ENCODE measurements around the gene SERPINA5. TPM values are rescaled to one million over a fixed set of nuclear protein-coding genes. Genes with fewer than 3 reads are reported as not detected.

Gene SERPINA5
- total RNA-seq (2022; extraction: Qiagen RNA extraction; ENCODE audit: low read depth) = 0.12 to 0.21 TPM in 2 of 5 replicates, not detected in the others

DNA sequence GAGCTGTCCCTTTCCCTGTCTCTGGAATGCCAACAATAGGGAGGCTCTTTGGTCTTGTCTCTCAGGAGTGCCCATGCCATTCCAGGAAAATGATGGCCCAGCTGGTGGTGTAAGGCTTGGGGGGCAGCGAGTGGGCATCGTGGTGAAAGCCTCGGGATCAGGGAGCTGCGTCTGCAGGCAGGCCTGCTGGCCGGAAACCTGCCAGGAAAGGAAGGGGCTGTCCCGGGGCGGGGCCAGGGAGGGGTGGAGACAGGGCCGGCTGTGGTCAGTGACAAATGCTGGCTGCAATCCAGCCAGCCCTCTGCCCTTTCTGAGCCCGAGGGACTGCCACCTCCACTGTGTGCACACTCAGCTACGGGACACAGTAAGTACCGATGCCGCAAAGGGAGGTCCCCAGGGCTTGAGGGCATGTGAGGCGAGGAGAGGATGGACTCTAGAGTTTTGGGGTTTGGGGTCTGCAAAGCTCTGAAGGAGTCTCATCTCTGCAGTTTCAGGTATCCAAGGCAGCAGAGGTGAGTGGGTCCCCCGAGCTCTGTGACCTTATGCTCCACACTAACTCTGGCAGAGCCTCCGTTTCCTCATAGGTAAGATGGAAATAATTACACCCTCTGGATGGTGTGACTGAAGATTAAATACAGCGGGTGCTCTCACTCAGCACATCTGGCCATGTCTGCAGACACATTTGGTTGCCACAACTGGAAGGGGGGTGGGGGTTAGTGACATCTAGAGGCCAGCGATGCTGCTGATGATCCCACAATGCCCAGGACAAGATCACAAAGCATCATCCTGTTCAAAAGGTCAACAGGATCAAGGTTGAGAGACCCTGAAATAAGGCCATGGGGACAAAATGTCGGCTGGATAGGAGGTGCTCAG lies at the start of gene SERPINA5:
Gene SERPINA5 (plus strand): TSS at position 300 of the 873 bp plus-strand sequence. CDS start 5,937 bp downstream, outside the sequence.

DNA sequence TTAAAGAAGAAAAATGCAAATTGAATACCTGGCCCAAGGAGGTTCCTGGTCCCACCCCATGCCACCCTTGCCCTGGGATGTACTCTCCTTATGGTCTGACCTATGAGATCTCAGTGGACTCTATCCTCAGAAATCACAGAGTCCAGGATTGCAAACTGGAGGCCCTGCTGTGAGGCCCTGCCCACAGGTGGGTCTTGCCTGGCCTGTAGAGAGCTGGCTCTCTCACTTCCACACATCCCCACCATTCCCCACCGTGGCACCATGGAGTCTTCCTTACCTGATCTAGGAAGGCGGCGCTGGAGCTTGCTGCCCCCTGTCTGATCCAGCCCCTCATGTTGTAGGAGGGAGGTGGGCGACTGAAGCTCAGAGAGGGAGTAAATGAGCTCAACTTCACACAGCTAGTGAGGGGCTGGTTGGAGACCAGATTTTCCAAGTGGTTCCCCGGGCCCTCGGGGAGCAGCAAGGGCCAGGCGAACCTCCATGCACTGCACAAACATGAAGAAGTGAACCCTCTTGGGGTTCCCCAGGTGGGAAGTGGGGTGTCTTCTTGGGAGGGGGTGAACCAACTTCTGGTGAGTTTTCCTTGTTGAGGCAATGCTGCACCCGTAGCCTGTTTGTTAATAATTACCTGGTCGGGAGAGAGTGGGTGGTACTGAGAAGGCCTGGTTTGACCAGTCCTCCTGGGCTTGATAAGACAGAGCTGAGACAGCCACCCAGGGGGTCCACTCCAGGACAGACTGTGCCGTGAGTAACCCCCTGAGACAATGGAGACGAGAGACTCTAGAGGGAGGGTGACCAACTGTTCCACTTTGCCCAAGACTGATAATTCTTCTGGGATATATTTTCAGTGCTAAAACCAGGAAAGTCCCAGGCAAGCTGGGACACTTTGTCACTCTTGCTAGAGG lies 20.2 kb upstream of the SERPINA5 start, which contains the start of gene SERPINA4:
Gene SERPINA4 (plus strand): TSS at position 692 of the 905 bp plus-strand sequence. CDS start 2,041 bp downstream, outside the sequence.

DNA sequence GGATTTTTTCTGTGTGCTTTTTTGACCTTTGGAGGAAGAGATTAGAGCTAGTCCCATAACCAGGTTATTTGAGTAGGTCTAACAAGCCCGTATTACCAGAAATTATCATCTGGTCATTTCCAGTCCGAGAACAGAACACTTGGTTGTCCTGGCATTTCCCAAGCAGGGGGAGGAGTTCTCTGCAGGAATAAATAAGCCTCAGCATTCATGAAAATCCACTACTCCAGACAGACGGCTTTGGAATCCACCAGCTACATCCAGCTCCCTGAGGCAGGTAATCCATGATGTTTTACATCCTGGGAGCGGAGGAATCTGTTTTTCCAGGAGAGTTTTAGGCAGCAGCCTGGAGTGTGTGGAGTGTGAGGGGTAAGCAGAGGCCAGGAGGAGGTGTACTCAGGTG lies 30.9 kb downstream of the SERPINA5 start, which contains the start of gene SERPINA3:
Gene SERPINA3 (plus strand): TSS at position 218 of the 400 bp plus-strand sequence. CDS start 2,051 bp downstream, outside the sequence.

Other genes starting within 250 kb of the SERPINA5 start
- gene SERPINA2, start 214.7 kb upstream of the SERPINA5 start, total RNA-seq (2022; extraction: Qiagen RNA extraction; ENCODE audit: low read depth) = not detected in 5 replicates
- gene SERPINA1, start 192.8 kb upstream of the SERPINA5 start, total RNA-seq (2022; extraction: Qiagen RNA extraction; ENCODE audit: low read depth) = 0.72 to 1.2 TPM (median 0.83 TPM) in 5 replicates
- not detected in 5 replicates for gene SERPINA11, start 128.6 kb upstream of the SERPINA5 start, total RNA-seq (2022; extraction: Qiagen RNA extraction; ENCODE audit: low read depth)
- not detected in 5 replicates for gene SERPINA9, start 105.2 kb upstream of the SERPINA5 start, total RNA-seq (2022; extraction: Qiagen RNA extraction; ENCODE audit: low read depth)
- gene SERPINA12, start 72.0 kb upstream of the SERPINA5 start, total RNA-seq (2022; extraction: Qiagen RNA extraction; ENCODE audit: low read depth) = not detected in 5 replicates
- gene SERPINA4, start 20.0 kb upstream of the SERPINA5 start, total RNA-seq (2022; extraction: Qiagen RNA extraction; ENCODE audit: low read depth) = not detected in 5 replicates
- 10.4 to 12.3 TPM (median 11.0 TPM) in 5 replicates for gene SERPINA3, start 31.0 kb downstream of the SERPINA5 start, total RNA-seq (2022; extraction: Qiagen RNA extraction; ENCODE audit: low read depth)
- 0.37 to 0.87 TPM (median 0.52 TPM) in 5 replicates for gene GSC, start 188.7 kb downstream of the SERPINA5 start, total RNA-seq (2022; extraction: Qiagen RNA extraction; ENCODE audit: low read depth)